PFSK-1 (cell line): ENCODE results near the gene CPOX.

ENCODE experiments used
- FOXP2 ChIP-seq: optimal IDR thresholded peaks from 2 replicates; pipeline ENCODE3; 2011; ENCODE audit warnings: borderline replicate concordance, control low read depth, inconsistent platforms; ENCODE audit not compliant: insufficient read depth; ENCODE audit errors: extremely low read length, extremely low read depth
- POLR2AphosphoS5 ChIP-seq: IDR thresholded peaks from 2 replicates; pipeline ENCODE4 v1.6.1; 2012; ENCODE audit warnings: low read depth, mild to moderate bottlenecking, control low read depth, low read length, moderate library complexity
- REST ChIP-seq, 2 experiments: IDR thresholded peaks; 2 replicates each; pipeline versions ENCODE4 v1.6.1 to v1.8.0; 2011 to 2012; ENCODE audit warnings: low read depth in 2 of 2, low read length in 2 of 2, control low read depth in 1 of 2, inconsistent platforms in 1 of 2, mild to moderate bottlenecking in 1 of 2, moderate library complexity in 1 of 2; ENCODE audit not compliant: insufficient read depth in 1 of 2
- SIN3A ChIP-seq: IDR thresholded peaks from 2 replicates; pipeline ENCODE4 v1.6.1; 2012; ENCODE audit warnings: mild to moderate bottlenecking, low read length, moderate library complexity, borderline replicate concordance; ENCODE audit not compliant: insufficient read depth
- TAF1 ChIP-seq: IDR thresholded peaks from 2 replicates; pipeline ENCODE4 v1.6.1; 2012; ENCODE audit warnings: low read length, control low read depth, borderline replicate concordance; ENCODE audit not compliant: insufficient read depth

Gene CPOX

GRCh38 chr3:98553021-98553563 is 40.3 kb downstream of the CPOX start:
- no peak for TF ChIP-seq REST (IDR thresholded peaks at IDR 0.05; ENCODE audit: insufficient read depth in 1 of 2, low read depth in 2 of 2, low read length in 2 of 2)
- no peak for TF ChIP-seq TAF1
- TF ChIP-seq FOXP2: no peak
- TF ChIP-seq POLR2AphosphoS5: no peak
- TF ChIP-seq SIN3A: no peak

GRCh38 chr3:98552232-98553020 is 41.0 kb downstream of the CPOX start:
- TF ChIP-seq REST (IDR thresholded peaks at IDR 0.05; ENCODE audit: insufficient read depth in 1 of 2, low read depth in 2 of 2, low read length in 2 of 2): no peak
- TF ChIP-seq POLR2AphosphoS5: no peak
- TF ChIP-seq TAF1: no peak
- no peak for TF ChIP-seq FOXP2
- TF ChIP-seq SIN3A: no peak

GRCh38 chr3:98551754-98552153 is 41.7 kb downstream of the CPOX start:
- TF ChIP-seq FOXP2 (no peak), REST (IDR thresholded peaks at IDR 0.05; ENCODE audit: insufficient read depth in 1 of 2, low read depth in 2 of 2, low read length in 2 of 2) (no peak), SIN3A (no peak), POLR2AphosphoS5 (no peak), TAF1 (no peak)

- TF ChIP-seq REST (IDR thresholded peaks at IDR 0.05; ENCODE audit: insufficient read depth in 1 of 2, low read depth in 2 of 2, low read length in 2 of 2): no peak
- no peak for TF ChIP-seq FOXP2
- TF ChIP-seq TAF1: no peak
- TF ChIP-seq POLR2AphosphoS5: no peak
- no peak for TF ChIP-seq SIN3A
Observed at GRCh38 chr3:98551236-98551635, 42.2 kb downstream of the CPOX start.
